Testis (tissue), 2 donors: Measurements from ENCODE around the gene HDAC1.

Source experiments
- CTCF ChIP-seq, 3 experiments: fragments of 450-650 bp in 2 of 3; fragments of 200-600 bp in 1 of 3; sonication (generic) in 1 of 3; IDR thresholded peaks; one replicate each; pipeline ENCODE4 v1.5.1; 2016 to 2019; ENCODE audit warnings: antibody characterized with exemption in 3 of 3, mild to moderate bottlenecking in 2 of 3, moderate library complexity in 1 of 3
- POLR2A ChIP-seq: fragments of 450-650 bp; IDR thresholded peaks from one replicate; pipeline ENCODE4 v1.6.1; 2017; ENCODE audit warnings: antibody characterized with exemption, mild to moderate bottlenecking, moderate library complexity

GRCh38 chr1:32266921-32267591, 24.8 kb upstream of the HDAC1 start:
- no peak for TF ChIP-seq CTCF (IDR thresholded peaks at IDR 0.05)
- no peak for TF ChIP-seq POLR2A
